Small intestine (tissue), 7 donors: Measurements from ENCODE around the gene NUDT21. TPM values are rescaled to one million over a fixed set of nuclear protein-coding genes. Genes with fewer than 3 reads are reported as not detected.

Experiments
- DNase-seq, 2 donors: peaks; one replicate each; pipeline versions ENCODE4 v3.0.0 to v3.0.0-alpha.2; 2013
- FAIRE-seq: peaks from 2 replicates; lab custom pipeline; 2012; peaks lifted over from hg19 to GRCh38; lab: Jason Lieb, UNC
- H3K27ac ChIP-seq, 3 donors: one replicate each; pipeline ENCODE4 v1.5.1; 2013; ENCODE audit warnings: low read length in 2 of 3, mild to moderate bottlenecking in 2 of 3, control low read depth in 1 of 3, inconsistent platforms in 1 of 3, low read depth in 1 of 3, moderate library complexity in 1 of 3
- H3K27me3 ChIP-seq, 3 donors: one replicate each; pipeline ENCODE4 v1.6.1; 2013; ENCODE audit warnings: low read length in 3 of 3, inconsistent platforms in 1 of 3; ENCODE audit not compliant: control insufficient read depth in 3 of 3, insufficient read depth in 3 of 3
- H3K36me3 ChIP-seq, 3 donors: one replicate each; pipeline ENCODE4 v1.6.1; 2013; ENCODE audit warnings: low read length in 3 of 3, inconsistent platforms in 1 of 3, low read depth in 1 of 3, mild to moderate bottlenecking in 1 of 3, moderate library complexity in 1 of 3; ENCODE audit not compliant: control insufficient read depth in 3 of 3, insufficient read depth in 2 of 3
- H3K4me1 ChIP-seq, 3 donors: one replicate each; pipeline ENCODE4 v1.6.1; 2013; ENCODE audit warnings: low read length in 2 of 3, inconsistent platforms in 1 of 3, low read depth in 1 of 3, mild to moderate bottlenecking in 1 of 3, moderate library complexity in 1 of 3; ENCODE audit not compliant: control insufficient read depth in 3 of 3, insufficient read depth in 2 of 3
- H3K4me3 ChIP-seq, 3 donors: one replicate each; pipeline ENCODE4 v1.5.1; 2013; ENCODE audit warnings: low read length in 3 of 3, control low read depth in 1 of 3, inconsistent platforms in 1 of 3, low read depth in 1 of 3, mild to moderate bottlenecking in 1 of 3, moderate library complexity in 1 of 3
- H3K9me3 ChIP-seq, 2 donors: one replicate each; pipeline ENCODE4 v1.6.1; 2013; ENCODE audit warnings: low read depth in 1 of 2, low read length in 1 of 2; ENCODE audit not compliant: control insufficient read depth in 2 of 2, insufficient read depth in 1 of 2
- WGBS, 3 donors: extraction: QIAGEN DNeasy Blood & Tissue Kit; methylation state at CpG; one replicate each; pipeline ENCODE4 v1.1.7; 2013; 5-methylcytosine and 5-hydroxymethylcytosine counted together
- polyA plus RNA-seq, 4 donors: library from polyadenylated mRNA; stranded (reverse) in 3 of 4; unstranded in 1 of 4; fragments of 200-250 nt in 3 of 4; fragments of 120-200 nt in 1 of 4; gene quantifications; one replicate each; pipeline versions ENCODE4 v1.2.1 to v1.2.3, GENCODE V29; 2013
- donor health status: healthy with polysubstance abuse.
- donor health status: control.
- donor health status: control.
- donor health status: Bipolar disorder and iron deficiency.
- donor health status: healthy.

NUDT21 gene
- polyA plus RNA-seq, 4 donors = 27.5 to 92.4 (median 51.0) TPM

GRCh38 chr16:56470666-56471065 is 19.5 kb upstream of the NUDT21 start:
- Histone ChIP-seq H3K36me3 (peaks cover 27 to 35% (median 32%) of the 10 kb centered on the region in 3 donors), H3K4me3 (no peak overlapping the region), H3K9me3 (no peaks in the 10 kb centered on the region), H3K4me1 (no peaks in the 10 kb centered on the region), H3K27me3 (no peaks in the 10 kb centered on the region), H3K27ac (no peak overlapping the region)
- 76 to 97% (median 92%) methylated on average over 1 of the region's 1 CpG for WGBS, 3 donors
- DNase-seq (no peak), FAIRE-seq (no peak)

DNA sequence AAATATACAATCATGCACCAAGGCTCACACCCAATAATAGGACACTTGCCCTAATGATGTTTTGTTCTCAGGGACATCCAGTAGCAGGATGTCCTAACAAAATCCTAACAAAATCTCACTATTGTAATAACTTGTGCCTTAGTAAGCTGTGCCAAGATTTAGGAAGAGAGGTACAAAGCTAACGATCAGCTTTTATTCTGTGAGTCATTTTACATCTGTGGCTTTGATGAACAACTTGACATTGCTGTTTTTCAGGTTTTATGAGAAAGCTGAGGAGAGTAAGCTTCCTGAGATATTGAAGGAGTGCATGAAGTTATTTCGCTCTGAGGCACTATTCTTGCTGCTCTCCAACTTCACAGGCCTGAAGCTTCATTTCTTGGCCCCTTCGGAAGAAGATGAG is 19.1 kb upstream of the NUDT21 start:
- Histone ChIP-seq H3K4me3 (no peak overlapping the region), H3K27me3 (no peaks in the 10 kb centered on the region), H3K4me1 (no peaks in the 10 kb centered on the region), H3K27ac (no peak overlapping the region), H3K36me3 (peaks cover 27 to 37% (median 32%) of the 10 kb centered on the region in 3 donors), H3K9me3 (no peaks in the 10 kb centered on the region)
- 88 to 91% (median 91%) methylated on average over 3 of the region's 3 CpGs for WGBS, 3 donors
- no peak for FAIRE-seq
- DNase-seq = no peak

GRCh38 chr16:56469748-56470147 is 18.6 kb upstream of the NUDT21 start:
- Histone ChIP-seq H3K9me3 (no peaks in the 10 kb centered on the region), H3K4me3 (no peak overlapping the region), H3K4me1 (no peaks in the 10 kb centered on the region), H3K27me3 (no peaks in the 10 kb centered on the region), H3K27ac (no peak overlapping the region), H3K36me3 (peaks cover 25 to 41% (median 29%) of the 10 kb centered on the region in 3 donors)
- FAIRE-seq = no peak
- DNase-seq = no peak
- WGBS, 3 donors = 93 to 97% (median 94%) methylated on average over 7 of the region's 7 CpGs

- H3K9me3 ChIP-seq = no peaks in the 10 kb centered on the region
- no peak overlapping the region for H3K4me3 ChIP-seq
- DNase-seq (no peak), FAIRE-seq (no peak)
- H3K27me3 ChIP-seq = no peaks in the 10 kb centered on the region
- H3K4me1 ChIP-seq = no peaks in the 10 kb centered on the region
- H3K27ac ChIP-seq = no peak overlapping the region
- H3K36me3 ChIP-seq = peaks cover 22 to 35% (median 29%) of the 10 kb centered on the region in 3 donors
Measured at GRCh38 chr16:56468800-56469199, 17.7 kb upstream of the NUDT21 start.

DNA sequence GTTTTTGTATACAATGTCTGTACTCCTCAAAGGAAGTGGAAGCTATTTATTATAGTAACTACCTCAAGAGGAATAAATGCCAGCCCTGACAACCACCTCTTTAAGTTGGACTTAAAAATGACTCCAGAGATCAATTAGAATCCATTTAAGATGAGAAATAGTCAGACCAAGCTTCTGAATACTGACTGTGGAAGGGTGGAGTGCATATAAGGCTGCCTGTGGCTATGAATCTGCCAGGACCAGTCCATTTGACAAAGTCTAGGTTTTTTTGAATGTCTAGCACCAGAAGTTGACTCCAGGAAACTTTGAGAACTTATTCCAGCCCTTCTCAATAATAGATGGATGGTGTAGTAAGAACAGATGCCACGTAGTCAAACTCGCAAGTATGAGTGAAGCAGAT is 15.2 kb upstream of the NUDT21 start:
- Histone ChIP-seq H3K27ac (no peak overlapping the region), H3K36me3 (peaks cover 20 to 28% (median 20%) of the 10 kb centered on the region in 3 donors), H3K9me3 (no peaks in the 10 kb centered on the region), H3K27me3 (no peaks in the 10 kb centered on the region), H3K4me3 (no peak overlapping the region), H3K4me1 (no peaks in the 10 kb centered on the region)
- WGBS, 3 donors = 96 to 98% (median 96%) methylated on average over 2 of the region's 2 CpGs
- DNase-seq = no peak
- FAIRE-seq = no peak

GRCh38 chr16:56463153-56463552 is 12.0 kb upstream of the NUDT21 start:
- DNase-seq = no peak
- no peak overlapping the region for H3K4me3 ChIP-seq
- H3K27ac ChIP-seq = no peak overlapping the region
- no peaks in the 10 kb centered on the region for H3K9me3 ChIP-seq
- H3K36me3 ChIP-seq = peaks cover 11 to 18% (median 16%) of the 10 kb centered on the region in 3 donors
- WGBS, 3 donors = 94 to 99% (median 96%) methylated on average over 6 of the region's 6 CpGs
- no peak for FAIRE-seq
- no peaks in the 10 kb centered on the region for H3K27me3 ChIP-seq
- H3K4me1 ChIP-seq = no peaks in the 10 kb centered on the region

- no peaks in the 10 kb centered on the region for H3K9me3 ChIP-seq
- H3K36me3 ChIP-seq = peaks cover 13 to 20% (median 16%) of the 10 kb centered on the region in 3 donors
- no peak for FAIRE-seq
- no peak overlapping the region for H3K4me3 ChIP-seq
- H3K4me1 ChIP-seq = no peaks in the 10 kb centered on the region
- no peak overlapping the region for H3K27ac ChIP-seq
- DNase-seq = no peak
- no peaks in the 10 kb centered on the region for H3K27me3 ChIP-seq
- WGBS, 3 donors = 76 to 80% (median 77%) methylated on average over 3 of the region's 3 CpGs
Measured at GRCh38 chr16:56462064-56462796, 11.1 kb upstream of the NUDT21 start.

DNA sequence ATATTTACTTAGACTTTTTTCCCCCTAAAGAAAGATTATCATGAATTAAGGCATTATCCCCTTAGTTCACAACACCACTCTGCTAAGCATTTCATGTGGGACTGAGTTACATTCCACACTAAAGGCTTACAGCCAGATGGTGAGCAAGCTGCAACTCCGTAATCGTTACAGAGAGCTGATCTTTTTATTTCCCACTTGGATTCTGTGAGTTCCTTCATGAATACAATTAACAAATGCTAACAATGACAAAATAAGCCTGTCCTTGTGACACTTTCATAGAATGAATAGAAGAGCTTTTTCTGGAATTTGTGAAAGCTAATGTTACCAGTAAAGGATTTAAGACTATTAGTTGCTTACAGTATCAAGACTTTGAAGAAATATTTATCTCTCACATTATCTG is 9.0 kb upstream of the NUDT21 start:
- 91 to 99% (median 94%) methylated on average over 2 of the region's 2 CpGs for WGBS, 3 donors
- Histone ChIP-seq H3K27me3 (no peaks in the 10 kb centered on the region), H3K27ac (no peak overlapping the region), H3K4me1 (no peaks in the 10 kb centered on the region), H3K36me3 (peaks cover 6 to 15% (median 9%) of the 10 kb centered on the region in 3 donors), H3K9me3 (no peaks in the 10 kb centered on the region), H3K4me3 (no peak overlapping the region)
- FAIRE-seq = no peak
- DNase-seq = no peak
